Endothelial cell (in vitro differentiated cells): ENCODE data around the gene PNLDC1. TPM values are rescaled to one million over a fixed set of nuclear protein-coding genes. Genes with fewer than 3 reads are reported as not detected.
"Not testable (repeated sequence)": the region's sequence is repeated elsewhere in the genome, so short reads cannot be mapped to it uniquely, and the experiment has no call there.

Source experiments
- DNase-seq: peaks from one replicate; pipeline ENCODE4 v3.0.0; 2021; ENCODE audit warnings: low spot score
- H3K27ac Mint-ChIP-seq: one replicate; pipeline ENCODE4 v1.8.0; 2021; ENCODE audit warnings: mixed read lengths, inconsistent platforms; ENCODE audit not compliant: unreplicated experiment
- H3K27me3 Mint-ChIP-seq: one replicate; pipeline ENCODE4 v1.8.0; 2021; ENCODE audit warnings: mild to moderate bottlenecking, moderate library complexity, mixed read lengths, inconsistent platforms; ENCODE audit not compliant: unreplicated experiment
- H3K36me3 Mint-ChIP-seq: one replicate; pipeline ENCODE4 v1.8.0; 2021; ENCODE audit warnings: mild to moderate bottlenecking, low read depth, mixed read lengths, inconsistent platforms; ENCODE audit not compliant: unreplicated experiment
- H3K4me1 Mint-ChIP-seq: one replicate; pipeline ENCODE4 v1.8.0; 2021; ENCODE audit warnings: mild to moderate bottlenecking, mixed read lengths, inconsistent platforms; ENCODE audit not compliant: unreplicated experiment
- H3K4me3 Mint-ChIP-seq: one replicate; pipeline ENCODE4 v1.8.0; 2021; ENCODE audit warnings: mild to moderate bottlenecking, mixed read lengths, inconsistent platforms; ENCODE audit not compliant: unreplicated experiment
- H3K9me3 Mint-ChIP-seq: one replicate; pipeline ENCODE4 v1.8.0; 2021; ENCODE audit warnings: mixed read lengths, inconsistent platforms; ENCODE audit not compliant: unreplicated experiment
- total RNA-seq: library from RNA; stranded (reverse); fragmentation: NEBNext Ultra II Directional; extraction: Animal tissue kit (Norgen Biotek cat#: 25700); gene quantifications from one replicate; pipeline ENCODE4 v1.2.1, GENCODE V29; 2021; ENCODE audit not compliant: unreplicated experiment
- TF ChIP-seq, protein P1 (sequence below): fragments of 200-600 bp; sonication (generic); IDR thresholded peaks from one replicate; pipeline ENCODE4 v1.5.0; 2021; ENCODE audit warnings: antibody characterized with exemption; ENCODE audit not compliant: unreplicated experiment

PNLDC1 gene
- total RNA-seq, 1 donor from 2014 or later = not detected

DNA sequence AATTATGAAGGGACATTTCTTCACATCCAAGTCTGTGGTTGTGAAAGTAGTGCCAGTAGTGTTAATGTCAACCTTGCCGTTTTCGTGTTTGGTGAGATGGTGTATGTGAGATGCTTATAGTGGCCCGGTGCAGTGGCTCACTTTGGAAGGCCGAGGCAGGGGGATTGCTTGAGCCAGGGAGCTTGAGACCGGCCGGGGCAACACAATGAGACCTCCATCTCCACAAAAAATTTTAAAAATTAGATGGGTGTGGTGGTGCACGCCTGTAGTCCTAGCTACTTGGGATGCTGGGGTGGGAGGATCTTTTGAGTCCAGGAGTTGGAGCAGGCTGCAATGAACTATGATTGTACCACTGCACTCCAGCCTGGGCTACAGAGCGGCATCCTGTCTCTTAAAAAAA is 37.4 kb downstream of the PNLDC1 start:
- Mint-ChIP-seq H3K4me3 (no peak overlapping the region), H3K36me3 (no peaks in the 10 kb centered on the region), H3K27ac (no peak overlapping the region), H3K4me1 (no peaks in the 10 kb centered on the region), H3K9me3 (no peaks in the 10 kb centered on the region), H3K27me3 (peaks cover 2% of the 10 kb centered on the region)
- TF ChIP-seq, protein P1, sequence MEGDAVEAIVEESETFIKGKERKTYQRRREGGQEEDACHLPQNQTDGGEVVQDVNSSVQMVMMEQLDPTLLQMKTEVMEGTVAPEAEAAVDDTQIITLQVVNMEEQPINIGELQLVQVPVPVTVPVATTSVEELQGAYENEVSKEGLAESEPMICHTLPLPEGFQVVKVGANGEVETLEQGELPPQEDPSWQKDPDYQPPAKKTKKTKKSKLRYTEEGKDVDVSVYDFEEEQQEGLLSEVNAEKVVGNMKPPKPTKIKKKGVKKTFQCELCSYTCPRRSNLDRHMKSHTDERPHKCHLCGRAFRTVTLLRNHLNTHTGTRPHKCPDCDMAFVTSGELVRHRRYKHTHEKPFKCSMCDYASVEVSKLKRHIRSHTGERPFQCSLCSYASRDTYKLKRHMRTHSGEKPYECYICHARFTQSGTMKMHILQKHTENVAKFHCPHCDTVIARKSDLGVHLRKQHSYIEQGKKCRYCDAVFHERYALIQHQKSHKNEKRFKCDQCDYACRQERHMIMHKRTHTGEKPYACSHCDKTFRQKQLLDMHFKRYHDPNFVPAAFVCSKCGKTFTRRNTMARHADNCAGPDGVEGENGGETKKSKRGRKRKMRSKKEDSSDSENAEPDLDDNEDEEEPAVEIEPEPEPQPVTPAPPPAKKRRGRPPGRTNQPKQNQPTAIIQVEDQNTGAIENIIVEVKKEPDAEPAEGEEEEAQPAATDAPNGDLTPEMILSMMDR = no peak
- no peak for DNase-seq

- no peak for DNase-seq
- H3K27ac Mint-ChIP-seq = no peak overlapping the region
- no peaks in the 10 kb centered on the region for H3K4me1 Mint-ChIP-seq
- no peaks in the 10 kb centered on the region for H3K9me3 Mint-ChIP-seq
- peaks cover 2% of the 10 kb centered on the region for H3K27me3 Mint-ChIP-seq
- TF ChIP-seq, protein P1 = no peak
- H3K36me3 Mint-ChIP-seq = no peaks in the 10 kb centered on the region
- H3K4me3 Mint-ChIP-seq = no peak overlapping the region
These were observed 38.1 kb downstream of the PNLDC1 start for GRCh38 chr6:159838020-159838744.

GRCh38 chr6:159842035-159842434 is 42.0 kb downstream of the PNLDC1 start:
- no peaks in the 10 kb centered on the region for H3K36me3 Mint-ChIP-seq
- H3K9me3 Mint-ChIP-seq = no peaks in the 10 kb centered on the region
- no peak for DNase-seq
- TF ChIP-seq, protein P1 = peak; percentile 56
- H3K27ac Mint-ChIP-seq = no peak overlapping the region
- H3K4me3 Mint-ChIP-seq = no peak overlapping the region
- H3K27me3 Mint-ChIP-seq = peaks cover 4% of the 10 kb centered on the region
- H3K4me1 Mint-ChIP-seq = no peaks in the 10 kb centered on the region

DNA sequence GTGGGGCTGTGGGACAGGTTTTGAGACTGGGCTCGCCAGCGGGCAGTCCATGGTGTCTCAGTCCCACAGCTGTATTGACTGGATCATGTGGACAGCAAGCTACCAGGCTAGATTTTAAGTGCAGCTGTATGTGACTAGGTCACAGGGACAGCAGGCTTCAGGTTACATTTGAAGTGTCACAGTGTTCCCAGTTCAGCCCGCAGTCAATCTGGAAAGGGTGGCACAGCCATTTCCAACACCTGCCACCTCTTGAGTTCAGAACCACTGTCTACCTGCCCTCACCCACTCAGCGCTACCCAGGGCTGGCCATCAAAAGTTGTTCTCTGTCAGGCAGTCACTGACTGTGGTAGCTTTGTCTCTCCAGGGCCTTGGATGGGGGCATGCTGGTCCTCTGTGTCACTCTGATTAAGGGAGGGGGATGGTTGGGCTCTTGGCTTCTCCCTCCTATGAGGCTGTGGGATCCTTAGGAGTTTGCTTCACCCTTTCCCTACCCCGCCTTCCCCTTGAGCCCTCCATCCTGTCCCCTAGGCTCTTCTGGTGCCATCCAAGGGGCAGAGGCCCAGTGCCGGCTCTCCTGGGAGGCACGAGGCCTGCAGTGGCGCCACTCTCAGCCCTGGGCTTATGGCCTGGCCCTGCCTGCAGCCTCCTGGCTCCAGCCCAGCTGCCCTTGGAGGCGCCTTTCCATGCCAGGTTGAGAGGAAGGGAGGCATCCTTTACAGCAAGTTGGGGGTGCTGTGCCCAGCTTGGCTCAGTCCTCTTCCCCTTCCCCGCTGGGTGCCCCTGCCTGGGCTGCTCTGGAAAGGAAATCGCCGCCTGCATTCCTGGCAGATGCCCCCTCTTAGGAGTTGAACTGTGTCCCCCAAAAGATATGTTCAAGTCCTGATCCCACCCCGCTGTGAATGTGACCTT is 44.9 kb downstream of the PNLDC1 start:
- peaks cover 2% of the 10 kb centered on the region for H3K27me3 Mint-ChIP-seq
- TF ChIP-seq, protein P1 = no peak
- no peak for DNase-seq
- H3K9me3 Mint-ChIP-seq = no peaks in the 10 kb centered on the region
- H3K4me1 Mint-ChIP-seq = no peaks in the 10 kb centered on the region
- H3K4me3 Mint-ChIP-seq = no peak overlapping the region
- H3K36me3 Mint-ChIP-seq = no peaks in the 10 kb centered on the region
- no peak overlapping the region for H3K27ac Mint-ChIP-seq

DNA sequence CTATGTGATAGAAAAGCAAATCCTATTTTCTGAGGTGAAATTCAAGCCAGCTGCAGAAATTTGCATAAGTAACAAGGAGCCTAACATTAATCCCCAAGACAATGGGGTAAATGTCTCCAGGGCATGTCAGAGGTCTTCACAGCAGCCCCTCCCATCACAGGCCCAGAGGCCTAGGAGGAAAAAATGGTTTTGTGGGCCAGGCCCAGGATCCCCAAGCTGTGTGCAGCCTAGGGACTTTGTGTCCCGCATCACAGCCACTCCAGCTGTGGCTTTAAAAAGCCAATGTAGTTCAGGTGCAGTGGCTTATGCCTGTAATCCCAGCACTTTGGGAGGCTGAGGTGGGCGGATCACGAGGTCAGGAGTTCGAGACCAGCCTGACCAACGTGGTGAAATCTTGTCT is 48.5 kb downstream of the PNLDC1 start:
- H3K9me3 Mint-ChIP-seq, H3K27me3 Mint-ChIP-seq, DNase-seq, H3K4me3 Mint-ChIP-seq, H3K27ac Mint-ChIP-seq, H3K4me1 Mint-ChIP-seq, H3K36me3 Mint-ChIP-seq: not testable (repeated sequence)

DNA sequence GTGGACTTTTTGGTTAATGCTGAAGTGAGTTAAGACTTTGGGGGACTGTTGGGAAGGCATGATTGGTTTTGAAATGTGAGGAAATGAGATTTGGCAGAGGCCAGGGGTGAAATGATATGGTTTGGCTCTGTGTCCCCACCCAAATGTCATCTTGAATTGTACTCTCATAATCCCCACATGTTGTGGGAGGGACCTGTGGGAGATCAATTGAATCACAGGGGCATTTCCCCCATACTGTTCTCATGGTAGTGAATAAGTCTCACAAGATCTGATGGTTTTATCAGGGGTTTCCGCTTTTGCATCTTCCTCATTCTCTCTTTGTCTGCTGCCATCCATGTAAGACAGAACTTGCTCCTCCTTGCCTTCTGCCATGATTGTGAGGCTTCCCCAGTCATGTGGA is 49.8 kb downstream of the PNLDC1 start:
- not testable (repeated sequence) for H3K27ac Mint-ChIP-seq, H3K27me3 Mint-ChIP-seq, H3K4me1 Mint-ChIP-seq, H3K4me3 Mint-ChIP-seq, H3K36me3 Mint-ChIP-seq, H3K9me3 Mint-ChIP-seq, DNase-seq
